Measurements from ENCODE around the gene MCL1.
"Not testable (repeated sequence)": the region's sequence is repeated elsewhere in the genome, so short reads cannot be mapped to it uniquely, and the experiment has no call there.

Gene MCL1

DNA sequence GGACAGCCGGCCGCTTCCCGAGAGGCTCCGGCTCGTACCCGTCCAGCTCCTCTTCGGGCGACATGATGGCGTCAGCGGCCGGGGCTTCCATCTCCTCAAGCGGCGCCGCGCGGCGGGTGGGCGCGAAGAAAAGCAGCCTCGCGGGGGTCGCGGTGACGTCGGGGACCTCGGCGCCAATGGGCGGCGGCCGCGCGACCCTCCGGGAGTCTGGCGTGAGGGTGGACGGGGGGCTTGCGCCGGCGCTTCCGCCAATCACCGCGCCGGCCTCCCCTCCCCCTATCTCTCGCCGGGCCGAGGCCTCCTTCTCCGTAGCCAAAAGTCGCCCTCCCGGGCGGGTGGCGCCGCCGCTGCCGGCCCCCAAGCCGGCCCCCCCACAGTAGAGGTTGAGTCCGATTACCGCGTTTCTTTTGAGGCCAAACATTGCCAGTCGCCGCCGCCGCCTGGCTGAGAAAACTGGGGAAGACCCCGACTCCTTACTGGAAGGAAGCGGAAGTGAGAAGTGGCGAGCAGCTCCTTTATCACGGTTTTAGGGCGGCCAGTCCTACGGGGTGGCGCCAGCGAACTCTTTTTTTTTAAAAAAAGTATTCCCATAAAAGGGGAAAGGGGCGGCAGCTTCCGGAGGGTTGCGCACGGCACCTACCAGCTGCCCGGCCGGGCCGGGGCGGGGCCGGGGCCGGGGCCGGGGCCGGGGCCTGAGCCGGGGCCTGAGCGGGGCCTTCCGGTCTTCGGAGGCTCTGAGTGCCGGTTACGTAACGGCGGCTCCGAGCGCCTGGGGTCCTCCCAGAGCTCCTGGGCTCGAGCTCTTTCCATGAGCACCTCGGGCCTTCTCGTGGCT is at the start of gene MCL1:
TSS of gene MCL1 (minus strand) at position 501 of the 835 bp plus-strand sequence. CDS start at position 421, 80 bp downstream.
- peak; percentile 94 for DNase-seq

DNA sequence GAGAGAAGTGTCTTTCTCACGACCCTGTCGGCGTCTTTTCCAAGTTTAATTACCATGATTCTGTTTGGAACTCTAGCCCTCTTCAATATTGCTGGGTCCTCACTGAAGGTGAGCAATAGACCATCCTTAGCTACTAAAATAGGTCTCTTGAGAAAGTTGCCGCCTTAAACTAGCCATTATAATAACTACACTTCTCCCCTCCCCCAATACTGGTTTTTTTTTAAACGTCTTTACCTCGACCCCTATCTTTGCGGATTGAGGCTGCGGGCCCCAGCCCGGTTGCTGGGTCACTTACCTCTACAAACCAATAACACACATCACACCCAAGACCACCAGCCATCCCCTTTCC is 49.3 kb upstream of the MCL1 start:
- DNase-seq: no peak

DNA sequence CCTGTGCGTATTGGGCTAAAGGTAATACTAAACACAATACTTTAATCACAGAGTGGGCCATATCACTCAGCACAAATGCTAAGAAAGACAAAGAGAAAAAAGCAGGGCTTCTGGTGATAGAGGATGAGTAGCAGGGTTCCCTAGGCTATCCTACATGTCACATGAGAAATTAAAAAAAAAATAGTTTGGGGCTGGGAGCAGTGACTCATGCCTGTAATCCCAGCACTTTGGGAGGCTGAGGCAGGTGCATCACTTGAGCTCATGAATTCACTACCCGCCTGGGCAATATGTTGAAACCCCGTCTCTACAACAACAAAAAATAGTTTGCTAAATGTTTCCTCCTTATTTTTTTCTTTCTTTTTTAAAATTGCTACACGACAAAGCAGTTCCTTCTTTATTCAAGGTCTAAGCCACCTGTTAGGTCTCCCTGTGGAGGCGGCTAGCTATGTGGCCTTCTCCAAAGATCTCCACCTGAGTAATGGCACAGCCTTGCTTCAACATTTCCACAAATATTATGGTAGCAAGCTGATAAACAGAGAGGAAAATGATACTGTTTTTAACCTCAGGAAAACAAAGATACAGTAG is 48.5 kb upstream of the MCL1 start:
- DNase-seq: no peak

DNA sequence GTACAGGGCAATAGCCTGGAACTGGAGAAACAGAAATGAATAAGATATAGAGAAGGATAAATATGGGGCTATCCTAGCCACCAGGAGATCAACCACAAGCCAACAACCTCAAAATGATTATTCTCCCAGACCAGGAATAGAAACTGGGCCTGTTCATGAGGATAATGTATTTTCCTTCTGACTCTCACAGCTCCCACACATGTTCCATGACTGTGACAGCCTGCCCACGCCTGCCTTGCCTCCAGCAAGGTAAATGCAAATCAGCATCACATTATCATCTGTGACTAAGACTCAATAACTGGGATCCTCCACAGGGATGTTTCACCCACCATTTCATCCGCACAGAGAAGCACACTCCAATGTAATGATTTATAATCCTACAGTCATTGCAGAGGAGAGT is 46.7 kb upstream of the MCL1 start:
- DNase-seq: no peak

DNA sequence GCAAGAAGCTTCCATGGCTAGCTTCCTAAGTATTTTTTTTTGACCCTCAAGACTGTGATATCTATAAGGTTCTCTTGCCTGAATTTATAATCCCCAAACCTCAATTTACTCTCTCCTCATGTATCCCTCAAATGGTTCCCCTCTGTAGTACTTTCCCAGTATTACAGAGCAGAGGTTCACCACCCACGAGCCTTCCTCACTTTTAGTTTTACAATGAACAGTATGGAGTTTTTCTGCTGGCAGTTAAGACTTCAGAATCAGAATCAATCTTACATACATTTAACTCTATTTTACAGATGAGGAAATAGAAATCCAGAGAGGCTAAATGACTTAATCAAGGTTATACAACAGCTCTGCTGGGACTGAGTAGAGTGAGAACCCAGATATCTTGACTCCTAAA is 45.1 kb upstream of the MCL1 start:
- DNase-seq: not testable (repeated sequence)

DNA sequence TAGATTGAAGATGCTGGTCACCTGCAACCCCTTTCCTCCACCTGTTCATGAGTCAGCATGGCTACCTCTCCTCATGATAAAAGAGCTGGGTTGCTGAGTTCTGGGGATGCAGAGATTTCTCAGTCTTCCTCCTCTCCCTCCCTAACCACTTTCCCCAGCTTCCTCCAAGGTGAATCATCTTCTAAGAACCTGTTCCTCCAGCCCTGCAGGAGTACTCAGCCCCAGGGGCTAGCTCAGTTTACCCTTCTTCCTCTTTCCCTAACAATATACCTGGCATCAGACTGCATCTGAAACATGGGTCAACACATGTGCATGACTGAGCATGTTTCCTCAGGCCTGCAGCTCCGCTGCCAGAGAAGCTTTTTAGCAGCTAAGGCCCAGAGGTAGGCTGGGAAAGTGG is 44.7 kb upstream of the MCL1 start:
- DNase-seq: not testable (repeated sequence)

DNA sequence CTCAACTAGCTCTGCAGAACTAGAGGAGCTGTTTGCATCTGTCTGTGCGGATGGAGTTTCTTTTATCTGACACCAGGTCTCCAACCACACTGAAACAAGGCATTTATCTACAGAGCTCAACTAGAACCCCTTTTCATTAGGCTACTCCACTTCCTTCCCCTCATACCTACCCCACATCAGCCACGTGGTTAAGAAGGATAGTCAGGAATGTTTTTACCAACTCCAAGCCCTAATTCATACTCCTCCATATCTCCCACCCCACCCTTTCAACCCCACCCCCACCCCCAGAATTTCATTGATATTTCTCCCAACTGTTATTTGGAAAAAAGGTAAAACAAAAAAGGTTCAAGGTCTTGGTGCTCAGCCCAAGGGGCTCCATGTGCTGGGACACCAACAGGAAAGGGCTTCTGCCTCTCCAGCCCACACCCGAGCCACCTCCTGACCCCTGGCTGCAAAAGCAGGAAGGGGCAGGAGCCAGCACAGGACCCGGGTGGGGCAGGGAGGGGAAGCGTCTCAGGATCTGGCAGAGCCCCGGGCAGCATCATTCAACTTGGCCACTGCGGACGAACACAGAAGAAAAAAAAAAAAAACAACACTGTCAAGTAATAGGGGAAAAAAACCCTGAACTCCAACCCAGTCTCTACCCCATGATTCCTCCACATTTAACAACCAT is 43.0 kb upstream of the MCL1 start:
- no peak for DNase-seq

DNA sequence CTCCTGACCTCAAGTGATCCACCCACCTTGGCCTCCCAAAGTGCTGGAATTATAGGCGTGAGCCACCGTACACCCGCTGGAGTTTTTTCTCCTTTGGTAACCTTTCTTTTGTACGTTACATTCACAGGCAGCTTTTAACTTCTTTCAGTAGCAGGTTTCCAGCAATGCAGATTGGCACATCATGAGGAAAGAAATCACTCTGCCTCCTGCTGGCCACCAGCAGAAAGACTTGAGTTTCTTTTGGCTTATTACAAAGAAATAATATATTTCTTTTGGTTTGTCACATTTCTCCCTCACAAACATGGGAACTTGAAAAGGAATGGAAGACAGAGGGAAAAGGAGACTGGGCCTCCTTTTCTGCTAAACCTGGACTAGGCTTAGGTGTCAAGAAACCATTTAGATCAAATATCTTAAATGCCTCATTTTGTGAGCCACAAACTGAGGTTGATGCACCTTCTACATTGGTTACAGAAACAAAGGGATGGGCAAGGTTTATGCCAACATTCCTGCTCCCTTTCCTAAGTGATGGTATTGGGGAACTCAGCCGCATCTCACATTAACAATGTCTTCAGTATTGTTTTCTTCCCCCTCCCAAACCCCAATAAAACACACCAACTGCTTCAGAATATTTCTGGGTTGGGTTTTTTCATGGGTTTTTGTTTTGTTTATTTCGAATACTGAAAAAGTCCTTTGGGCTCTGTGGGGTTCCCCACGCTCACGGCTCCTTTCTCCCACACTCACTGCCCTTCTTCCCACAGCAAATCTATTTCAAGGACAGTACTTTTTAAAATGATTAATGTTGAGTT is 42.3 kb upstream of the MCL1 start:
- DNase-seq: peak; percentile 56

DNA sequence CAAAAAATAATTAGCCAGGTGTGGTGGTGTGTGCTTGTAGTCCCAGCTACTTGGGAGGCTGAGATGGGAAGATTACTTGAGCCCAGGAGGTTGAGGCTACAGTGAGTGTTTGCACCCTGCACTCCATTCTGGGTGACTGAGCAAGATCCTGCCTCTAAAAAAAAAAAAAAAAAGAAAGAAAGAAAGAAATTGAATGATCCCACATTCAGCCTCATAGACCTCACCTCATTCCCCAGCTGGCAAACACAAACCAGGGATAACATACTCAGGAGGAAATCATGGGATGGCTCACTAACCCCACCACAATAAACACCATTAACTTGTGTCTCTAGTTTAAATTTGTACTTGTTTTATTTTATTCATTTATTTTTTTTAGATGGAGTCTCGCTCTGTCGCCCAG is 41.5 kb upstream of the MCL1 start:
- no peak for DNase-seq

DNA sequence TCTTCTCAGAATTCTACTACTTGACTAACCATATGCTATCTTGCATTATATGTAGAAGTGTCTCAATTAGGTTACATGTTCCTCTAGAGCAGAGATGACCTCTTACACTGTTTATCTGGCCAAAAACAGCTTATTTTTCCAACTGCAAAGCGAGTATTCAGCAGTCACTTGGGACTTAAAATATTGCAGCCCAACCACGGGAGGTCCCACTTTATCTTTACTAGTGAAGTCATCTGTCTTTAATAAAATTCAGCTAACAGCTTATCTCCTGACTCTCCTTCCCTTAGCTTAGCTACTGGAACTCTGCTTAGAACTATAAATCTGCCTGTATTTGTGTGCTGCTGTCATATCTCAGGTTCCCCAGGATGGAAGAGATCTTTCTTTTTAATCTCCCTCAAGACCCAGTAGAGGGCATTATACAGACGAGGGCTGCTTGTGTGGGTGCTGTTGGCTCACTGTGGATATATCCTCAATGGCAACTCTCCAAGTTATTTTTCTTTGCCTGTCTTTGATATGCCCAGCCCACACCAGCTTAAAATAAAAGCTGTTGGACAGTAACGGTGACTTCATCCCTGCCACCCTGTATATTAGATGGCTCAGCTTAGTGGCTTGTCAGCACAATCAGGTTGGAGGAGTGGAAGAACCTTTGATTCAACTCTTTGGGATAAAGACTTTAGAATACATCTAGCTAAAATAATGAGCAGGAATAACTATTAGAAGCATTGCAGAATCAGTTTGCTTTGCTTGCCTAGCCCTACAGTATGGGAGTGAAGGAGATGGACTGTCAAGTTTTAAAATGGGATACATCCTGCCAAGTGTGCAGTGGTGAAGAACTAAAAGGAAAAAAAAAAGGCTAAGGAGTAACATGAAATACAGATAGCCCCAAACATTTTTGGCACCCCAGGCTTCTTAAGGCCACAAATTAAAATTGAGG is 40.4 kb upstream of the MCL1 start:
- no peak for DNase-seq

DNA sequence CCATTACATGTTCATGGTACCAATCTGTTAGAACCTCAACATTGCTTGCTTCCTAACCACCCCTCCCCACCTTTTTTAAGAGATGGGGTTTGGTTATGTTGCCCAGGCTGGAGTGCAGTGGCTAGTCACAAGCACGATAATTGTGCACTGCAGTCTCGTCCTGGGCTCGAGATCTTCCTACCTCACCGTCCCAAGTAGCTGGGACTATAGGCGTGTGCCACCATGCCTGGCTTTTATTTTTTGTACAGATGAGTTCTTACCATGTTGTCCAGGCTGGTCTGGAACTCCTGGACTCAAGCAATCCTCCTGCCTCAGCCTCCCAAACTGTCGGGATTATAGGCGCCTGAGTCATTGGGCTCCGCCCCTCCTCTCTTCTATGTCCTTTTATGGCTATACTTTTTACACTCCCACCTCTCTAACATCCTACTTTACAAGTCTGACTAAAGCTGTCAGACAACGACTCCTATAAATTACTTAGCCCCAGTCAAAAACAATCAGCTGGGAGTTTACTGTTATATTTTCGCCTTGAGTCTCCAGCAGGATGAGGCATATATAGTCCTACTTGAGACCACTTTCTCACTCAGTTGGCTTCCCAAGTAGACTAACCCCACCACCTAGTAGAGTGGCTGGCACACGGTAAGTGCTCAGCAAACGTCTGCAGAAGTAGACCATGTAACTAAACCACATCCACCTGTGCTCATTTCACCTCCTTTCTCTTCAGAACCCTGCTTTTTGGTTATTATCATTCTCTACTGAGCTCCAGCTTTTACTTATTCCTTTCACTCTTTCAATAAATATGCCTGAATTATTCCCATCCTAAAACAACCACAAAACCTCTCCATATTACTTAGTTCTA is 36.2 kb upstream of the MCL1 start:
- DNase-seq: peak; percentile 35

DNA sequence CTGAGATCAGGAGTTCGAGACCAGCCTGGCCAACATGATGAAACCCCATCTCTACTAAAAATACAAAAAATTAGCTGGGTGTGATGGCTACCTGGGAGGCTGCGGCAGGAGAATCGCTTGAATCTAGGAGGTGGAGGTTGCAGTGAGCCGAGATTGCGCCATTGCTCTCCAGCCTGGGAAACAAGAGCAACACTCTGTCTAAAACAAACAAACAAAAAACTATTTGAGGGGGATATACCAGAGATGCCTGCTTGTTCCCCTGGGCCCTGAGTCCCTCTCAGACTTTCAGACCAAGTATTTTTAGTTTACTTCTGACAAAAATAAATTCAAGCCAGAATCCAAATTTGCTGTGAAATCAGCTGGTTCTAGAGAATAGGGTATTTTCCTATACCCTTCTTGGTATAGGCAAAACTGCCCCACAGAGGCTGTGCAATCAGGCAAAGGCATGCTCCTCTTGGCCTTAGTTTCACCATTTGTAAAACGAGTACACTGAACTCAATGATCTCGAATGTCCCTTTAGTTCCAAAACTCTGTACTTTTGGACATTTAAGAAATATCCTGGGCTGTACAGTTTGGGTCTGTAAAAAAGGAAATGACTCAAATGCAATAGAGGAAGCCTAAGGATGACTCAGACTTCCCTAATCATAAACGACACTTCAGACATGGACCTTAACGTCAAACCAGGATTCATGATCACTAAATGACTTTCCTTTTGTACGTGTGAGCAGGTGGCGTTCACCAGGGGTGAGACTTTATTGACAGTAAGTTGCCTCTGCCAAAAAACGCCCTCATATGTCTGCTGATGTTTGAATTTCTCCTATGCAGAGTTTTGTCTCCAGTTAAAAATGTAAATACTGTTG is 33.9 kb upstream of the MCL1 start:
- DNase-seq: peak; percentile 93

DNA sequence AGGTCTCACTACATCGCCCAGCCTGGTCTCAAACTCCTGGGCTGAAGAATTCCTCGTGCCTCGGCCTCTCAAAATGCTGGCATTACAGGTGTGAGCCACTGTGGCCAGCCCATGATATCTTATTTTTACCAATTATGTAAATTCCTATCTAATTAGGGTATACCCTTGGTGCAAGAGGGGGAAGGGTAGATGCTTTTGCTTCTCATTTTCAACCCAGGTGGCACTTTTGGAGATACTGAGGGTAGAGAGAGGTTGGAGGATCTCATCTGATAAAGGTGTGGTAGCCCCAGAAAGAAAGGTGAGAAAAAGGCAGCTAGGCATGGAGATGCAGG is 32.6 kb upstream of the MCL1 start:
- no peak for DNase-seq

DNA sequence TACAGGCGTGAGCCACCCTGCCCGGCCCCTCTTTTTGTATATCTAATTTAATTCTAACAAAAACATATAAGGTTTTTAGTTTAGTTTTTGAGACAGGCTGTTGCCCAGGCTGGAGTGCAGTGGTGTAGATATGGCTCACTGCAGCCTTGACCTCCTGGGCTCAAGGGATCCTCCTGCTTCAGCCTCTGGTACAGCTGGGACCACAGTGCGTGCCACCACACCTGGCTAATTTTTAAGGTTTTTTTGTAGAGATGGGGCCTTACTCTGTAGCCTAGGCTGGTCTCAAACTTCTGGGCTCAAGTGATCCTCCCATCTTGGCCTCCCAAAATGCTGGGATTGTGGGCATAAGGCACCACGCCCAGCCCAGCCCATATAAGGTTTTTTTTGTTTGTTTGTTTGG is 31.2 kb upstream of the MCL1 start:
- no peak for DNase-seq

DNA sequence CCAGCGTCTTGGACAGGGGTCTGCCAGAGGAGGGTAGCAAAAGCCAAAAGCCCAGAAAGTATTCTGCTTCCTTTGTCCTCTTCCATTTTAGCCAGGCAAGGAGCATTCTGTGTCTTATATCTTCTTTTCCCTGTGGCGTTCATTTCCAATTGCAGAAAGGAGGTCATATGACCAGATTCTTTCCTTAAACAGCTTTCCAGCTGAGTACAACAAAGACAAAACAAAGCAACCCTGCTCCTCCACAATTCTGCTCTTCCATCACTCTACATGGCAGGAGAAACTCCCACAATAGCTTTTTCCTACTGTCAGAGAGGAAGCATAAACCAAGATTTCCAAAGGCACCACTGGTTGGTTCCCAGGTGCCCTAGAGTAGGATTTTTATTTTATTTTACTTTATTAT is 30.3 kb upstream of the MCL1 start:
- no peak for DNase-seq

DNA sequence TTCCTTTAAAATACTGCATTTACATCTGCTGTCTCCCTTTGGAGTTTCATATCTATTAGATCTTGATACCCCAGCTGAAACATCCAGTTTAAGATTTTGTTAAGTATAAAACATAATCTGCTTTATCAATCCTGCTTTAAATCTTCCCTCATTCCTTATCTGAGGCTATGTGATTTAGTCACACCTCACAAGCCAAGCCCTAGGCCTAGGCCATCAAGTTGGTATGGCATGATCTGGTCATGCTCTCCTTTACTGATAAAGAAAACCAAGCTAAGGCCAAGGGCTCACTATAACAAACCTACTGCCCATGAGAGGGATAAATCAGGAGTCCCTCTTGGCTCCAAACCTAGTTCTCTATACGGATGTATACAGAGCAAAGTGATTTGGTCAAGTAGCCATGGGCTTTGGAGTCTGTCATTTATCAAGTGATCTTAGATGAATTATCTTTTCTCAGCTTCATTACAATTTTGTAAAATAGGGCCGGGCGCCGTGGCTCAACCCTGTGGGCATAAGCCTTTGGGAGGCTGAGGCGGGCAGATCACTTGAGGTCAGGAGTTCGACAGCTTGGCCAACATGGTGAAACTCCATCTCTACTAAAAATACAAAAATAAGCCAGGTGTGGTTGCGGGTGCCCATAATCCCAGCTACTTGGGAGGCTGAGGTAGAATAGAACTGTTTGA is 27.2 kb upstream of the MCL1 start:
- DNase-seq: no peak

DNA sequence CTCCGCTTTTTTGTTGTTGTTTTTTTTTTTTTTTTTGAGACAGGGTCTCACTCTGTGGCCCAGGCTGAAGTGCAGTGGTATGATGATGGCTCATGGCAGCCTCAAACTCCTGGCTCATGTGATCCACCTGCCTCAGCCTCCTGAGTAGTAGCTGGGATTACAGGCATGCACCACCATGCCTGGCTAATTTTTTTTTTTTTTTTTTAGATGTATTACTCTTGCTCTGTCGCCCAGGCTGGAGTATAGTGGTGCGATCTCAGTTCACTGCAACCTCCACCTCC is 26.0 kb upstream of the MCL1 start:
- DNase-seq: not testable (repeated sequence)

DNA sequence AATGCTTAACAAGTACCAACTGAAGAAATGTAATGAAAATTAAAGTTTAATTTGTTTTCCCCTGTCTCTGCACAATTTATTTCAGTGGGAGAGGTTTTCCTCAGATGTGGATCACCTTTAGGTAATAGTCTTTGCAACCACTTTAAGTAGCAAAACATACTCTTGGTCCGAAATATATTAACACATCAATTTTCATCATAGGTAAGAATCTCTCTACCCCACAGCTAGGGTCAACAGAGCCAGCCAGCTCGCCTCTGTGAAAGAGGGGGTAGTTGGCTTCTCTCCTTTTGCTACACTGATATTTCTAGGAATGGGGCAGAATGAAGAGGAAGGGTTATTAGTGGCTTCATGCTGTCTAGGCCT is 24.8 kb upstream of the MCL1 start:
- no peak for DNase-seq

DNA sequence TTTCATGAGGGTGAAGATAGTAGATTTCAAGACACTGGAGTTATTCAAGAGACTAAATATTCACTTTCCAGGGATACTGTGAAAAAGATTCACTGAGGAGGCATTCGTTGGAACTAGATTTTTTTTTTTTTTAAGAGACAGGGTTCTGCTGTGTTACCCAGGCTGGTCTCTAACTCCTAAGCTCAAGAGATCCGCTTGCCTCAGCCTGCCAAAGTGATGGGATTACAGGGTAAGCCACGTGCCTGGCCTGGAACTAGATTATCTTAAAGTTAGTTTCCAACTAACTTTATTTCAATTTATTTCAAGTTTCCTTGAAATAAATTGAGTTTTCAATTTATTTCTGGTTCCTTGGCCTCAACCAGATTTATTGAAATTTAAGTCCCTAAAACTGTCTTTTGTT is 24.3 kb upstream of the MCL1 start:
- no peak for DNase-seq

DNA sequence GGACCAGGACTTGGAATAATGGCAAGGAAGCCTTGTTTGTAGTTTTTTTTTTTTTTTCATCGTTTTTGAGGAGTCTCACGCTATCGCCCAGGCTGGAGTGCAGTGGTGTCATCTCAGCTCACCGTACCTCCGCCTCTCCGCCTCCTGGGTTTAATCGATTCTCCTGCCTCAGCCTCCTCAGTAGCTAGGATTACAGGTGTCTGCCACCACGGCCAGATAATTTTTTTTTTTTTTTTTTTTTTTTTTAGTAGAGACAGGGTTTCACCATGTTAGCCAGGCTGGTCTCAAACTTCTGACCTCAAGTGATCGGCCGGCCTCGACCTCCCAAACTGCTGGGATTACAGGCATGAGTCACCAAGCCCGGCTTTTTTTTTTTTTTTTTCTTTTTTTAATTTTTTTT is 23.0 kb upstream of the MCL1 start:
- DNase-seq: not testable (repeated sequence)

Measured in activated CD4-positive, alpha-beta T cell treated with anti-CD3 and anti-CD28 coated beads, Interleukin-2, amount 50 U/mL, for 16 hours (primary cell).